Measurements from ENCODE around the gene OBSCN. TPM values are rescaled to one million over a fixed set of nuclear protein-coding genes. Genes with fewer than 3 reads are reported as not detected.

Gene OBSCN
- total RNA-seq, 1 donor from 2014 or later = 1.5 TPM

DNA sequence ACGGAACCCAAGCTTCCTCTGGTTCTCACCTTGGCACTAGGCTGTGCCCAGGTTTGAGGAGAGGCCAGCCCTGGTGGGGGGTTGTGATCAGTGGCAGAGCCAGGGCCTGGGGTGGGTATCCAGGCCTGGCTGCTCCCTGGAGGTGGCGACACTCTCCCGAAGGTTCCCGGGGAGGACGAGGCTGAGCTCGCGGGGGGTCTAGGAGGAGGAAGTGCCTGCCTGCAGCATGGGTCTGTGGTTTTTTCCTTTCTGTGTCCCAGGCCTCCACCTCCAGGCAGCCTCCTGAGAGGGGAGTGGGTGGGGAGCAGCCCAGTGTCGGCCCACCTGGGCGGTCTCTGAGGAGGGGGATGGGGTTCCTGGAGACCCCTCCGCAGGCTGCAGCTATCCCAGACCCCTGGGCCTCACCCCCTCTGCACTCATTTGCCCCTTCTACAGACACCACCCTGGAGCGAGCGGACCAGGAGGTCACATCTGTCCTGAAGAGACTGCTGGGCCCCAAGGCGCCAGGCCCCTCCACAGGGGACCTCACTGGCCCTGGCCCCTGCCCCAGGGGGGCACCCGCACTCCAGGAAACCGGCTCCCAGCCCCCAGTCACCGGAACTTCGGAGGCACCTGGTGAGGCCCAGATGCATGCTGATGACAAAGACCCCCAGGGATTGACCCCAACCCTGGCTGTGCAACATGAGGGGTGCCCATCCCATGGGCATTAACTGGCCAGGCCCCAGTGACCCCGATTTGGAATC lies 154.5 kb downstream of the OBSCN start:
- DNase-seq (ENCODE audit: extremely low read depth, low read depth, low spot score) = no peak

DNA sequence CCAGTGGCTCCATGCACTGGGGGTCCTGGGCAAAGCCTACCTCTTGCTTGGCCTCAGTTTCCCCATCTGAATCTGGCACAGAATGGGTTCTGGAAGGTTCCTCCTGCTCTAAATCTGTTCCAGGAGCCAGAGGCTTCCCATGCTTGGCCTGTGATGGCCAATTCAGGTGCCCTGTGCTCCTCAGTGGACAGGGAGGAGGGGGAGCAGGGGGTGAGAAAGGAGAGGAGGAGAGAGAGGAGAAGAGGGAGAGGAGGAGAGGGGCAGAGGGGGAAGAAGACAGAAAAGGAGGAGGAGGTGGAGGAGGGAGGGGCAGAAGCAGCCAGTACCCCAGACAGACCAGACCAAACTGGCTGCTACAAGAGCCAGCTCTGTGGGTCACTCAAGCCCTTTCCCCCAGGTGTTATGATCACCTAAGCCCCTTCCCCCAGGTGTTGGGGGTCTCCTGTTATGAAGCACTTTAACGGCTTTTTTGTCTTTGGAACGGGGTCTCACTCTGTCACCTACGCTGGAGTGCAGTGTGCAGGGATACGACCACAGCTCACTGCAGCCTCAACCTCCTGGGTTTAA lies 155.1 kb downstream of the OBSCN start:
- DNase-seq (ENCODE audit: extremely low read depth, low read depth, low spot score) = no peak

DNA sequence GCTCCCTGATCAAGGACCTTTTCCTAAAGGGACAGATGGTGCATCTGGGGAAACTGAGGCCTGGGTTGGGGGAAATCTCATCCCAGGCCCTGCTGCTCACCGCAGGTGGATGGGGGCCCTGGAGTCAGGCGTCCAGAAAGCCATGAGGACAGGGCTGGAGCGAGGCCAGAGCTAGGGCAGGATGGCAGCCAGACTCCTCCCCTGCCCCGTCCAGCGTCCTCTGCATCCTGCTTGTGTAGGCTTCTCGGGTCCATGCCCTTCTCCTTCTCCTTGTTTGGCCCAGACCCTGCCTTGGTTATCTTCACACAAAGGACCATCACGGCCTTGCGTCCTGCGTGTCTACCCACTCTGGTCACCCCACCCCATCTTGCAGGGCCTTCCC lies 155.8 kb downstream of the OBSCN start:
- DNase-seq (ENCODE audit: extremely low read depth, low read depth, low spot score) = no peak

DNA sequence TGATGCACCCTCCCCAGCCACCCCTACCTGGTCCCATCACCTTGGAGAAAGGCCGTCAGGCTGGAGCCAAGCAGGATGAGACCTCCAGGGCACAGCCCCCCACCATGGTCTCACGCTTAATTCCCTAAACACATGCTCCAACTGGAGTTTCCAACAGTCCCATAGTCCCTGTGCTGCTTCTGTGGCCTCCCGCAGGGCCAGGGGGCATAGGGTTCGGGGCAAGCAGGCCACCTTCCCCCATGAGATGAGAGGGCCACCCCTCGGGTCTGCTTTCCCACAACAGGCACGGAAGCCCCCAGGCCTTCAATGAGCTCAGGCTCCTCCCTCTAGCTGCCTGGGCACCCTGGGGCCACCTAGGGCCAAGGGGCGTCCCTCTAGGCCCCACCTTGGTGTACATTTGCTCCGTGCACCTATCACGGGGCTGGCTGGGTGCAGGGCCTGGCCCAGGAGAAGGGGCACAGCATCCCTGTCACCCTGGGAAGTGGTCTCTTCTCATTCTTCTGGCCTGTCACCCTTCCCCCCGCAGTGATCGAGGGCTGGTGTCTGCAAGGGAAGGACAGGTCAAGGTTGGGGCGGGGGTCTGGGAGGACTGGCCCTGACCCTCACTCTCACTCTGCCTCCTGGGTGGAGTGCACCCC lies 156.3 kb downstream of the OBSCN start:
- no peak for DNase-seq (ENCODE audit: extremely low read depth, low read depth, low spot score)

DNA sequence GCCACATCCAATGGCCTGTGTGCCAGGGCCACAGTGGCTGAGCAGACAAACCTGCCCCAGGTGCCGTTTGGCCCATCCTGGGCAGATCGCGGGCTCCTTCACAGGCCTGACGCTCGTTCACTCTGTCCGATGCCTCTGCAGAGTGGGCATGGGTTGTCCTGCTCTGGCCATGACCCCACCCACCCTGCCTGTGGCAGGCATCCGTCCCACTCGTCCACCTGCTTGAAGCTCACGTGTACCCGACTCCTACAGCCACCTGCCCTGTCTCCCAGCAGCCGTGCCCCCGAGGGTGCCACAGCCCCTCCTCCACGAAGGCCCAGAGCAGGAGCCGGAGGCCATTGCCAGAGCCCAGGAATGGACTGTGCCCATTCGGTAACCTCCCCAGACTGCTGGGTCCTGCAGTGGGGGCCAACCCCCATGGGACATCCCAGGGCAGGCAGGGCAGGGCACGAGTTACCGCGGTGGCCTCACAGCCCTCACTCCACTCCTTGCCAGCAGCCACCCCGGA lies 156.9 kb downstream of the OBSCN start:
- DNase-seq (ENCODE audit: extremely low read depth, low read depth, low spot score) = no peak

DNA sequence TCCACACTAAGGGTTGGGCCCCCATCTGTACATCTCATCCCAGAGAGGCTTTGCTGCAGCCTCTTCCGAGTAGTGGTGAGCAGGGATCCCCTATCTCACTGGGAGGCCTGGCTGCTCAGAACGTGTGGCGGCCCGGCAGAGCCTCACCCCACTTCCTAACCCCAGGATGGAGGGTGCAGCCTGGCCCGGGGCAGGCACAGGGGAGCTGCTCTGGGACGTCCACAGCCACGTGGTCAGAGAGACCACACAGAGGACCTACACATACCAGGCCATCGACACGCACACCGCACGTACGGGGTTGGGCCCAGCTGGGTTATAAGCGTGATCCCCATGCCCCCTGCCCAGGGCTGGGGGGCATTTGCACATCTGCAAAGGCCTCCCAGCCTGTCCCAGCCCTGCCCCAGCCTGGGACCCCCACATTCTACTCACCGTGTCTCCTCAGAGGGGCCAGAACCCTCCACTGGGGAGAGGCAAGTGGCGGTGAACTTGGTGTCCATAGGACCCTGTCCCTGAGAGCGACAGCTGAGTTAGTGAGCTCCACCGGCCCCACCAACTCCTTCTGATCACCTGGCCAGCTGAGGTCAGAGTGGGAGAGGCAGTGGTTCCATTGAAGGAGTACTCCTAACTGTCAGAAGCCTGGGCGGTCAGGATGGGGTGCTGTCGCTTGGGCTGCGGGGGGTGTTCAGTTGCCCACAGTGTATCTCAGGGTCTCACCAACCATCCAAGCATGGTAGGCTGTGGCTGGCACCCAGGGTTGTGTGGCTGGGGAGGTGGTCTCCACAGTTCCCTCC lies 157.6 kb downstream of the OBSCN start:
- DNase-seq (ENCODE audit: extremely low read depth, low read depth, low spot score) = no peak

DNA sequence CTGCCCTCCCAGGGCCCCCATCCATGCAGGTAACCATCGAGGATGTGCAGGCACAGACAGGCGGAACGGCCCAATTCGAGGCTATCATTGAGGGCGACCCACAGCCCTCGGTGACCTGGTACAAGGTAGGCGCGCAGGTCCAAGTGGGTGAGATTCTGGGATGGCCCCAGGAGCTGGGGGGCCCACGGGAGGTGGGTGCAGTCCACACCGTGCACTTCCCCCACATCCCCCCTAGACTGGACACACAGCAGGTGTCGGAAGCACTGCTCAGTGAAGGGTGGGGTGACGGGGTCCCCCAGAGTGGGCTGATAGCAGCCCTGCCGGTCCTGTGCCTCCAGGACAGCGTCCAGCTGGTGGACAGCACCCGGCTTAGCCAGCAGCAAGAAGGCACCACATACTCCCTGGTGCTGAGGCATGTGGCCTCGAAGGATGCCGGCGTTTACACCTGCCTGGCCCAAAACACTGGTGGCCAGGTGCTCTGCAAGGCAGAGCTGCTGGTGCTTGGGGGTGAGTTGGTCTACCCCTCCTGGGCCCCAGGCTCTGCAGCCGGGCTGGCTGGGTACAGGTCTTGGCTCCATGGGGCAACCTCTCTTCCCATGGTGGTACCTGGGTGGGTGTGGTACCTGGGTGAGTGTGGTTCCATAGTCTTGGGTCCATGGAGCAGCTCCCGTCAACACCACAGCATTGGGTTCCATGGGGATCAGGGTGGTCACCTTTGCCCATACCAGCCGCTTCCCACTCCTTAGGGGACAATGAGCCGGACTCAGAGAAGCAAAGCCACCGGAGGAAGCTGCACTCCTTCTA lies 158.4 kb downstream of the OBSCN start:
- no peak for DNase-seq (ENCODE audit: extremely low read depth, low read depth, low spot score)

DNA sequence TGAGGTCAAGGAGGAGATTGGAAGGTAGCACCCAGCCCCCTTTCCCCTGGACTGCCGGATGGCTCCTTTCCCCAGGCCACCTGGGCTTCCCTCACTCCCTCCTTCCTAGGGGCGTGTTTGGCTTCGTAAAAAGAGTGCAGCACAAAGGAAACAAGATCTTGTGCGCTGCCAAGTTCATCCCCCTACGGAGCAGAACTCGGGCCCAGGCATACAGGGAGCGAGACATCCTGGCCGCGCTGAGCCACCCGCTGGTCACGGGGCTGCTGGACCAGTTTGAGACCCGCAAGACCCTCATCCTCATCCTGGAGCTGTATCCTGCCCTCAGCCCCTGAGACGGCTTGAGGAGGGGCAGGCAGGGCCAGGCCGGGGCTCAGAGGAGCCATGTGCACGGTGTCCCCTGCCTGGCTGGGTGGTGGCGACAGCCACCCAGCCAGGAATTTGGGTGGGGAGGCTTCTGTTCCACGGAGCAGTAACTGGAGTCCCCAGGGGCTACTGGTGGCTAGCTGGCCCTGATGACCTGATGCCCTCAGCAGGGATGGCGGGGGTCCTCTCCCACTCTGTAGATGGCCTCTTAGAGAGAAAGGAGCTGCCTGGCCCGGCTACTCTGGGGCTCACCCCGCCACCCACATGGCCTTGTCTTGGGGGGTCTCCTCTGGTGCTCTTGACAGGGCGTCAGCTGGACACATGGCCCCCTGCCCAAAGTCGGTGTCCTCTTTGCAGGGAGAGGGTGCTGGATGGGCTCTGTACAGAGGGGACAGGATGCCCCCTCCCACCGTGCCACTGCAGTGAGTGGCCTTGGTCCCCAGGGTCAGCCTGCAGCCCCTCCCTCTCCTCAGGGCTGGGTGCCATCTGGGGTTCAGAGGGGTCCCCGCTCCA lies 159.3 kb downstream of the OBSCN start:
- no peak for DNase-seq (ENCODE audit: extremely low read depth, low read depth, low spot score)

DNA sequence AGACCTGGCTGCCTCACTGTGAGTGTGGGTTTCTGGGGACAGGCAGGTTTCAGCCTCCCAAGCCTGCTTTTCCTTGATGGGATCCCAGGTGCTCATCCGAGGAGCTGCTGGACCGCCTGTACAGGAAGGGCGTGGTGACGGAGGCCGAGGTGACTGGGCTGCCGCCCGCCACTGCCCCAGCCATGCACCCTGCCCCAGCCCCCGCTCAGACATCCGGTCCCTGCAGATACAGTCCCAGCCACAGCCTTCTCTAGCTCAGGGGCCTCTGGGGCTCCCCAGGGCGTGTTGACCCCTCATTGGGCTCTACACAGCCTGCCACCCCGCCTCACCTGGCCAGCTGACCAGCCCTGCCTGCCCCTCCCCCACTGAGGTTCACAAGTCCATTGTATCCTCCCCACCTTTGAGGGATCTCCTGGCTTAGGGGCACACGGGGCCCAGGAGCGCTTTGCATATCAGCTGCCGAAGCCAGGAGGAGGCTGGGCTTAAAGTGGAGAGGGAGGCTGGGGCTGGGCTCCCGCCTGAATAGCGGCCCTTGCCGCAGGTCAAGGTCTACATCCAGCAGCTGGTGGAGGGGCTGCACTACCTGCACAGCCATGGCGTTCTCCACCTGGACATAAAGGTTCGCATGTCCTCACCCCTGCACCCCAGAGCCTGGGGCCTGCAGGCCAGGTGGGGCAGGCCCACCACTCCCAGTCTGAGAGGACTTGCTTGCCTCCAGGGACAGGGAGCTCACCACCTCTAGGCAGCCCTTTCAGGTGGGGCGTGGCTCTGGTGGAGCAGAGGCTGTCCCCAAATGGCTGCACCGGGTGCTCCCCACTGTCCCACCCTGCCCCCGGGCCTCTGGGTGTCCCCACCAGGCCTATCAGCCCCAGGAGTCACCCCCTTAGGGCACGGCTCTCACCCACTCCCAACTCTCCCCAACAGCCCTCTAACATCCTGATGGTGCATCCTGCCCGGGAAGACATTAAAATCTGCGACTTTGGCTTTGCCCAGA lies 160.3 kb downstream of the OBSCN start:
- DNase-seq (ENCODE audit: extremely low read depth, low read depth, low spot score) = no peak

DNA sequence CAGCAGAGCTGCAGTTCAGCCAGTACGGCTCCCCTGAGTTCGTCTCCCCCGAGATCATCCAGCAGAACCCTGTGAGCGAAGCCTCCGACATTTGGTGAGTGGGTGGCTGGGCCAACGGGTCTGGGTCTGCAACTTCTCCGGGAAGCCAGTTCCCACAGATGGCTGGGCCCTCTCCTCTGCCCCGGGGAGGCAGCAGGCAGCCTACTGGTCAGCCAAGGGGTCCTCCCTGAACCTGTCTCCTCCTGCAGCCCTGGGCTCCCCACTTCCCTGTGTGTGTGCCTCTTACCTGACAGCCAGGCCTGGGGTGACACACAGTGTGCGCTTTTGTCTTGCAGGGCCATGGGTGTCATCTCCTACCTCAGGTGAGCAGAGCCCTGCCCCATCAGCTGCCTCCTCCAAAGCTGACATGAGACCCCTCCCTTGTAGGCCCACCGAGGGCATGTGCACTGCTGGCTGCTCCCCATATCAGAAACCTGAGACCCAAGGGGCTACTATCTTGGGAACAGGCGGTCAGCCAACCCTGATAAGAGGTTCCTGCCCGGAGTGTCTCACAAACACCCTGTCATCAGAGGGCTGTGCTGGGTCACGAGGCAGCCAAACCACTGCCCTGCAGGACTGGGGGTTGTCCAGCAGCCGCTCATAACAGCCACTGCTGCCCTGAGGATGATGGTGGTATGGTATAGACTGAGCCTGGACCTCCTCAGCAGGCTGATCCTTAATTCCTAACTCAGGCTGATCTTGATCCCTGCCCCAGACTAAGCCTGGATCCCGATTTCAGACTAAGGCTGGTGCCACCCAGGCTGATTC lies 161.2 kb downstream of the OBSCN start:
- DNase-seq (ENCODE audit: extremely low read depth, low read depth, low spot score) = no peak

DNA sequence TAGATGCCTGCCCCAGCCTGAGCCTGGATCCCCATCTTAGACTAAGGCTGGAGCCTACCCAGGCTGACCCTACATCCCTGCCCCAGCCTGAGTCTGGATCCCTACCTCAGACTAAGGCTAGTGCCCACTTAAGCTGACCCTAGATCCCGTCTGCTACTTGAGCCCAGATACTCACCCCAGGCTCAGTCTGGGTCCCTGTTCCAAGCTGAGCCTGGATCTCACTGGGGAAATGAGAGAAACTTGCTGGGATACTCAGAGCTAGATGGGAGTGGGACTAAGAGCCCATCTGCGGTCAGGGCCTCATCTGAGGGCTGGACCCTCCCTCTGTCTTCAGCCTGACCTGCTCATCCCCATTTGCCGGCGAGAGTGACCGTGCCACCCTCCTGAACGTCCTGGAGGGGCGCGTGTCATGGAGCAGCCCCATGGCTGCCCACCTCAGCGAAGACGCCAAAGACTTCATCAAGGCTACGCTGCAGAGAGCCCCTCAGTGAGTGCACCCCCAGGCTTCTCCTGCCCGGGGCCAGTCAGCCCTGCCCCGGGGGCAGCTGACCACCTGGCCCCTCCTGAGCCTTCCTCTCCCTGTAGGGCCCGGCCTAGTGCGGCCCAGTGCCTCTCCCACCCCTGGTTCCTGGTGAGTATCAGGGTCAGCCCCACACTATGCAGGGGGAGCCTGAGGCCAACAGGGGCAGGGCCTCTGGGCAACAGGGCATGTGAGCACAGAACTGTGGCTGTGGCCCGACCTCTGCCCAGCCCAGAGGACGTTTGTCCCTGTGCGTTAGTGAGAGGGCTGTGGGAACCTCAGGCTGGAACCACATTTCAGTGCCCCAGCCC lies 162.0 kb downstream of the OBSCN start:
- no peak for DNase-seq (ENCODE audit: extremely low read depth, low read depth, low spot score)

DNA sequence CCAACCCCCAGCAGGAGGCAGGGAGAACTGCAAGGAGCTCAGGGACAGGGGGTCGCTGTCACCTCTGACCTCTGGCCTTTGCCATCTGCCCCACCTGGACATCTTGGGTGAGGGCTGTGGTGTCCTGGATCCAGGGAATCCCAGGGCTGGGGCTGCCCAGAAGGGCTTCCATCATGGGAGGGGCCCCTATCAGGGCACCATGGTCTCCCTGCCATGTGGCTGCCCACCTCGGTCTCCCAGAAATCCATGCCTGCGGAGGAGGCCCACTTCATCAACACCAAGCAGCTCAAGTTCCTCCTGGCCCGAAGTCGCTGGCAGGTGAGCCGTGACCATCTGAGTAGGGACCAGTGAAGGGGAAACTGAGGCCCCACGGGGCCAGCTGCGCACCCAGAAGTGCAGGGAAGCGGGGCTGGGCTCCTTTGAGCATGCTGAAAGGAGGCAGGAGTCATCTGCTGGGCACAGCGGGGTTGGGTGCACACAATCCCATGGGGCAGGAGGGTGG lies 162.6 kb downstream of the OBSCN start:
- DNase-seq (ENCODE audit: extremely low read depth, low read depth, low spot score) = no peak

DNA sequence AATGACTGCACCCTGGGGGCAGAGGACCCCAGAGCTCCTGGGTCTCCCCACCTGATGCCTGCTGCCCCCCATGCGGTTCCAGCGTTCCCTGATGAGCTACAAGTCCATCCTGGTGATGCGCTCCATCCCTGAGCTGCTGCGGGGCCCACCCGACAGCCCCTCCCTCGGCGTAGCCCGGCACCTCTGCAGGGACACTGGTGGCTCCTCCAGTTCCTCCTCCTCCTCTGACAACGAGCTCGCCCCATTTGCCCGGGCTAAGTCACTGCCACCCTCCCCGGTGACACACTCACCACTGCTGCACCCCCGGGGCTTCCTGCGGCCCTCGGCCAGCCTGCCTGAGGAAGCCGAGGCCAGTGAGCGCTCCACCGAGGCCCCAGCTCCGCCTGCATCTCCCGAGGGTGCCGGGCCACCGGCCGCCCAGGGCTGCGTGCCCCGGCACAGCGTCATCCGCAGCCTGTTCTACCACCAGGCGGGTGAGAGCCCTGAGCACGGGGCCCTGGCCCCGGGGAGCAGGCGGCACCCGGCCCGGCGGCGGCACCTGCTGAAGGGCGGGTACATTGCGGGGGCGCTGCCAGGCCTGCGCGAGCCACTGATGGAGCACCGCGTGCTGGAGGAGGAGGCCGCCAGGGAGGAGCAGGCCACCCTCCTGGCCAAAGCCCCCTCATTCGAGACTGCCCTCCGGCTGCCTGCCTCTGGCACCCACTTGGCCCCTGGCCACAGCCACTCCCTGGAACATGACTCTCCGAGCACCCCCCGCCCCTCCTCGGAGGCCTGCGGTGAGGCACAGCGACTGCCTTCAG lies 163.3 kb downstream of the OBSCN start:
- DNase-seq (ENCODE audit: extremely low read depth, low read depth, low spot score) = no peak

DNA sequence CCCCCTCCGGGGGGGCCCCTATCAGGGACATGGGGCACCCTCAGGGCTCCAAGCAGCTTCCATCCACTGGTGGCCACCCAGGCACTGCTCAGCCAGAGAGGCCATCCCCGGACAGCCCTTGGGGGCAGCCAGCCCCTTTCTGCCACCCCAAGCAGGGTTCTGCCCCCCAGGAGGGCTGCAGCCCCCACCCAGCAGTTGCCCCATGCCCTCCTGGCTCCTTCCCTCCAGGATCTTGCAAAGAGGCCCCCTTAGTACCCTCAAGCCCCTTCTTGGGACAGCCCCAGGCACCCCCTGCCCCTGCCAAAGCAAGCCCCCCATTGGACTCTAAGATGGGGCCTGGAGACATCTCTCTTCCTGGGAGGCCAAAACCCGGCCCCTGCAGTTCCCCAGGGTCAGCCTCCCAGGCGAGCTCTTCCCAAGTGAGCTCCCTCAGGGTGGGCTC lies 163.9 kb downstream of the OBSCN start:
- DNase-seq (ENCODE audit: extremely low read depth, low read depth, low spot score) = no peak

DNA sequence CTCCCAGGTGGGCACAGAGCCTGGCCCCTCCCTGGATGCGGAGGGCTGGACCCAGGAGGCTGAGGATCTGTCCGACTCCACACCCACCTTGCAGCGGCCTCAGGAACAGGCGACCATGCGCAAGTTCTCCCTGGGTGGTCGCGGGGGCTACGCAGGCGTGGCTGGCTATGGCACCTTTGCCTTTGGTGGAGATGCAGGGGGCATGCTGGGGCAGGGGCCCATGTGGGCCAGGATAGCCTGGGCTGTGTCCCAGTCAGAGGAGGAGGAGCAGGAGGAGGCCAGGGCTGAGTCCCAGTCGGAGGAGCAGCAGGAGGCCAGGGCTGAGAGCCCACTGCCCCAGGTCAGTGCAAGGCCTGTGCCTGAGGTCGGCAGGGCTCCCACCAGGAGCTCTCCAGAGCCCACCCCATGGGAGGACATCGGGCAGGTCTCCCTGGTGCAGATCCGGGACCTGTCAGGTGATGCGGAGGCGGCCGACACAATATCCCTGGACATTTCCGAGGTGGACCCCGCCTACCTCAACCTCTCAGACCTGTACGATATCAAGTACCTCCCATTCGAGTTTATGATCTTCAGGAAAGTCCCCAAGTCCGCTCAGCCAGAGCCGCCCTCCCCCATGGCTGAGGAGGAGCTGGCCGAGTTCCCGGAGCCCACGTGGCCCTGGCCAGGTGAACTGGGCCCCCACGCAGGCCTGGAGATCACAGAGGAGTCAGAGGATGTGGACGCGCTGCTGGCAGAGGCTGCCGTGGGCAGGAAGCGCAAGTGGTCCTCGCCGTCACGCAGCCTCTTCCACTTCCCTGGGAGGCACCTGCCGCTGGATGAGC lies 164.5 kb downstream of the OBSCN start:
- DNase-seq (ENCODE audit: extremely low read depth, low read depth, low spot score) = no peak

Measured in glomerular endothelial cell (primary cell).